CD4-positive, alpha-beta T cell treated with Interleukin-2 at 100 ng/mL for 4 hours (primary cell): ENCODE results near the gene CGB8.
"Not testable (repeated sequence)": the region's sequence is repeated elsewhere in the genome, so short reads cannot be mapped to it uniquely, and the experiment has no call there.

Experiments
- DNase-seq: peaks from one replicate; pipeline ENCODE4 v3.0.0-alpha.2; 2020; ENCODE audit warnings: low spot score

The CGB8 gene

DNA sequence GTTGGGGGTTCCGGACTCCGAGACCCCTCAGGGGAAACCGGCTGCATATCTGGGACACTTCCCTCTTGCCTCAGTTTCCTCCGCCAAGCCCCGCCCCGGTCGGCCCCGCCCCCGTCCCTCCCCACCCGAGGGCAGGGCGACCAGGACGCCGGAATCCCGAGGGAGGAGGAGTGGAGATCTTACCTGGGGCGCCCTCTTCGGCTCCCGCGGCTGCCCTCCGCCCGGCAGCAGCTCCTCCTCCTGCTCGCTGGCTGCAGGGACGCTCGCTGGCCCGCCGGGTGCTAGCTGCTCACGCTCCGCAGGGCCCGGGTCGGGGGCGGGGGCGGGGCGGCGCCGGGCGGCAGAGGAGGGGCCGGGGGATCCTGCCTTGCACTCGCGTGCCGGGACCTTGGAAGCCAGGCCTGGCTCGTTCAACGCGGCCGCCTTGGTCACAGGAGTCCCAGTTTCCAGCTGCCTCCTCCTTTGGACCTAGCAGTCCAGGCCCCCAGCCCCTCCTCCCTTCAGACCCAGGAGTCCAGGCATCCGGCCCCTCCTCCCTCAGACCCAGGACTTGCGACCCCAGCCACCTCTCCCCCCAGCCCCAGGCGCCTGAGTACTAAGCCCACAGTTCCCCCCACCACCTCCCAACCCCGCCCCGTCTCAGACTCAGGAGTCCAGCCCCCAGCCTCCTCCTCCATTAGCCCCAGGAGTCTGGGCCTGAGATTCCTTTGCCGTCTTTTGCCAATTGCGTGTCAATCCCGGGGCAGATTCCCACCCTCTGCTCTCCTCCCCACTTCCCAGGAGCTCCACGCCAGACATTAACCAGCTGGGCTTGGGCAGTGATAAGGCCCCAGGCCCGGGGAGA lies 16.1 kb upstream of the CGB8 start, which contains the start of gene NTF4:
Gene NTF4, minus strand, starts transcription at position 51 of the 844 bp plus-strand sequence. CDS start 2,821 bp downstream, outside the sequence.
- no peak for DNase-seq

DNA sequence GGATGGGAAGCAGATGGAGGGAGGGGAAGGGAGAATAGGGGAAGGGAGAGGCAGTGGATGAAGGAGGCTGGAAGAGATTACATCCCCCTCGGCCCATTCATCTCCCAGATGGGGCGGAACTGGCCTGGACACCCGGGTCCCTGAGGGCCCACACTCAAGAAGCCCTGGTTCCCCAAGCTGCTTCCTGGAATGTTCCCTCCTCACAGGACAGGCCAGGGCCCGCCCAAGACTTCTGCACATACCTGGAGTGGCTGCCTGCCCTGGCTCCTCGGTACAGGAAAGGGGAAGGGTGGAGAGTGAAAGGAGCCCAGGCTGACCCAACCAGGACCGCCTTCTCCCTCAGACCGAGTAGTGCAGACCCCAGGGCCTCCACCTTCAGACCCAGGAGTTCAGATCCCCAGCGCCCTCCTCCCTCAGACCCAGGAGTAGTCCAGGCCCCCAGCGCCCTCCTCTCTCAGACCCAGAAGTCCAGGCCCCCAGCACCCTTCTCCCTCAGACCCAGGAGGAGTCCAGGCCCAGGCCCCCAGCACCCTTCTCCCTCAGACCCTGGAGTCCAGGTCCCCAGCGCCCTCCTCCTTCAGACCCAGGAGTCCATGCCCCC lies 15.2 kb upstream of the CGB8 start:
- DNase-seq = no peak

DNA sequence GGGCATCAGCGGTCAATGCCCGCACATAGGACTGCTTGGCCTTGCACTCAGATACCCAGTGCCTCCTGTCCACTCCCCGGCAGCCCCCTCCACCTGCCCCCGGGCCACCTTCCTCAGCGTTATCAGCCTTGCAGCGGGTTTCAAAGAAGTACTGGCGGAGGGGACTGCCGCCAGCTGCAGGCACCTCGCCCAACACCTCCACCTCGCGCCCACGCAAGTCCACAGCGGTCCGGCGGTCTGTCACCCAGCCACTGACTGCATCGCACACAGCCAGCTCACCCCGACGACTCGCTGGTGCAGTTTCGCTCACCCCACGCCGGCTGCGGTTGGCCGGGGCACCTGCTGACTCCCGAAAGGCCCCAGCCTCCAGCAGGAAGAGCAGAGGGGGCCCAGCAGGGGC lies 12.5 kb upstream of the CGB8 start:
- no peak for DNase-seq

DNA sequence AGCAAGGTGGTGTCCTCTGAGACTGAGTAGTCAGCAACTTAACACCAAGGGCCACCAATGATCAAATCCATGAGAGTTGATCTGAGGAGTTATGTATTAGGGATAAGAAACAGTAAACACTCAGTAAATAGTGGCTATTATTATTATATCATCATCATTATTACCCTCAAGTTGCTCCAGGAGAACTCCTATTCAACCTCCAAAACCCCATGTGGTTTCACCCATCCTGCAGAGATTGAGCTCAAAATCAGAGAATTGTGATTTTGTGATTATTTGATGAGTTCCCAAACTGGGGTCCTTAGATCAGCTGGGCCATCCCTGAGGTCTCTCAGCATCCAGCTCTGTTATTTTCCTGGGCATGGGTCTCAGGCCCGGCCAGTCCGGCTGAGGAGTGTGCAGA lies 12.1 kb upstream of the CGB8 start:
- no peak for DNase-seq

DNA sequence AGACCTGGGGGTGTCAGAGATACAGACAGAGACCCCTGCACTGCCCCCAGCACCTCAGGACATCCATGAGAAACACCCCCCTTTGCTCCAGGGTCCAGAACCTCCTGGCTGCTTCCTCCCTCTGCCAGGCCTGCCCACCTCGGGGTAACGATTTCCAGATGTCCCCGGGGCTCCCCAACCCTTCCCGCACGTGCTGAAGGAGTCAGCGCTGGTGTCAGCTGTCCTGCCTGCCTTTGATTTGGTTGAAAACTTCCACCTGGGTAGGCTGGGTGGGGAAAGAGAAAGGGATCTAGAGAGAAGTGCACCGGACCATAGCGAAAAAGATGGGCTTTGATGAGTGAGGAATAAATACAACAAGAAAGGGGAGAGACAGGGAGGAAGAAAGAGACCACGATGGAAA lies 10.1 kb upstream of the CGB8 start:
- DNase-seq = no peak

DNA sequence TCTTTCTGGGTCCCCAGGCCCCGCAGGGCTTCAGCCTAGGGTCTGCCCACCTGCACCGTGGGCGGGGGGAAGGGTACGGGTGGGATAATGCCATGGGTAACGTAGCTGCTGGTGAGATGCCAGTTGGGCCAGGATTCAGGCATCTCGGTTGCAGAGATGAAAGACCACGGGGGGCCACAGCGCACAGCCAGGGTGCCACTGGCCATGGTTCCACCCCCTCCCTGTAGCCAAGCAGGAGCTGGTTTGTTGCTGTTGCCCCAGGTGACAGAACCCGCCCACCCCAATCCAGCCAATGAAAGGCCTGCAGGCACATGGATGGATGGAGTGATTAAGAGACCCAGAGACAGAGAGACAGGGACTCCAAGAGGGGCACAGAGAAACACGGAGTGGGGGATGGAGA lies 9.7 kb upstream of the CGB8 start:
- DNase-seq = no peak

DNA sequence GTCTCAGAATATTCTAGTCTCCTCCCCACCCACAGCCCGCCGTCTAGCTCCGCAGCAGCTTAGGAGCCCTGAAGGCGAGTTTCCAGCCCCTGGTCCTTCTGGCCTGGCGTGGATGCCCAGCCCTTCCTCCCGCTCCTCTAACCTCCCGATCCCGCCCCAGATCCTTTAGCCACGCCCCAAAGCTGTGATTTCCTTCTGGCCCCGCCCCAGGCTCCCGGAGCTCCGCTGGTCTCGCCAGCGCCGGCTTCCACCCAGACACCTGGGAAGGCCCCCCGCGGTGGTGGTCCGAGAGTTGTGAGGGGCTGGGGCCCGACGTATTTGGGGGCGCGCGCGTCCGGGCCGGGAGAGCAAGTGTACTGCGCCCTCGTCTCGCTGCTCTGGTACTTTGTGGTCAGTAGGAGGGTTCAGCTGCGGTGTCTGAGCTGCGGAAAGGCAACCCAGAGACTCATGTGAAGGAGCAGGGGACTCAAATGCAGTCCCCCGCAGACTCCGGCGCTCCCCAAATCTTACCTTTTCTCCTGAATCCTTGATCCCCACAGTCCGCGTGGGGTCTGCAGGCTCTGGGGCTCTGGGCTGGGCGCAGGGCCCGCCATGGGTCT lies 8.8 kb upstream of the CGB8 start, which contains the start of gene CGB7:
Gene CGB7, minus strand, starts transcription at position 114 of the 599 bp plus-strand sequence. CDS start 2,374 bp downstream, outside the sequence.
- DNase-seq = peak; percentile 18

DNA sequence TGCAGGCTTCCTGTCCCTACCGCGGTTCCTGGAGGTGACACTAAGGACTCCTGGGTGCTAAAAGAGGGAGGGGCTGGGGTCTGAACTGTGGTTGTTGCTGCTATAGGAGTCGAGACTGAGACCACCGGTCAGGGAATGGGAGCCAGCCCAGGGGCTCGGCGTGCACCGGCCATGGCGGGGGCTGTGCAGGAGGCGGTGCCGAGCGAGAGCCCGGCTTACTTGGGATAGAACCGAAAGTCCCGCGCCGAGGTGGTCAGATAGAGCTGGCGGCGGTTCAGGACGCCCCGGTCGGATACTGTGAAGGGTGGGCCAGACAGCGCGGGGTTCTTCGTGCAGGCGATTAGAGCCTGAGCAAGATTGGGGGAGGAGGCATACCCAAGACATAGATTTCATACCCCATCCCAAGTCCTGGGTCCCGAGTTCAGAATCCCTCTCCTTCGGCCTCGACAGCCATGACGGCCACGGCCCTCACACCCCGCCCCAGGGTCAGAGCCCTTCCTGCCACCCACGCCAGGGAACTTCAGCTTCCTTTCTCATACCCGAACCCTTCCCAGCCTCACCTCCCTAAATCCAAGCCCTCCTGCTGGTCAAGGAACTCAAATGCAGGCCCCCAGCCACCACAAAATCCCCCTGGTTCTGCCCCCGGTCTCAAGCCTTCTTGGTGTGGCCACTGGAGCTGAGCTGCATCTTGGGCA lies 8.1 kb upstream of the CGB8 start:
- DNase-seq = not testable (repeated sequence)

DNA sequence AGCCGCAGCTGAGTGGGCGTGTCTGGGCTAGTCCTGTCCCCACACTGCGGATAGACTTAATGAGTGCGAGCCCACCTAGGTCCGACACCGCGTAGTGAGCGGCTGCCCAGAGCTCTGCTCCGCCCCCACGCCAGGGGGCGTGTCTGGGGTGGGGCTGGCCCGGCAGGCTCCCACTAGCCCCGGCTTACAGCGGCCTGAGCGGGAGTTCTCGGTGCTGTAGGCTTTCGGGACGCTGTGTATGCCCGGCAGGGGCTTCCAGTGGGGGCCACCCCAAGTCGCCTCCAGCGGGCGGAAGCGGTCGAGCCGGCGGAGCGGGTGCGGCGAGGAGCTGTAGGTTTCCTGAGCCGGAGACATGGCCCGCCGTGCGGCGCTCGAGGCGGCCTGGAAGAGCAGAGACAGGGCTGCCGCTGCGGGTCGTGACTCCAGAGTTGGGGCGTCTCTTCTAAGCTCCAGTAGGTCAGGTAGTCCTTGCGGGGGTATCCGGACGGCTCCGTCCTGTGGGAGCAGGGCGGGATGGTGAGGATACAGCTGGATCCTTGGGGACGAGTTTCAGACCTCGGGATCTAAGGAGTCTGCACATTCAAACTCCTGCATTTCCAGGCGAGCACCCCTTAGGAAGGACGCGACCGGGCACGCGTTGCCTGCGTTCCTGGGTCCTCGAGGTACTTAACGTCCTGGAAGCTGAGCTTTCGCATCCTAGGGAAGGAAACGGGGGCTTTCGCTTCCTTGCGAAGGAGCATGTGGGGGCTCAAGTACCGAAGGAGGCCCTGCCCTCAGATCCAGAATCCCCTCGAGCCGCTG lies 7.4 kb upstream of the CGB8 start:
- peak; percentile 32 for DNase-seq

DNA sequence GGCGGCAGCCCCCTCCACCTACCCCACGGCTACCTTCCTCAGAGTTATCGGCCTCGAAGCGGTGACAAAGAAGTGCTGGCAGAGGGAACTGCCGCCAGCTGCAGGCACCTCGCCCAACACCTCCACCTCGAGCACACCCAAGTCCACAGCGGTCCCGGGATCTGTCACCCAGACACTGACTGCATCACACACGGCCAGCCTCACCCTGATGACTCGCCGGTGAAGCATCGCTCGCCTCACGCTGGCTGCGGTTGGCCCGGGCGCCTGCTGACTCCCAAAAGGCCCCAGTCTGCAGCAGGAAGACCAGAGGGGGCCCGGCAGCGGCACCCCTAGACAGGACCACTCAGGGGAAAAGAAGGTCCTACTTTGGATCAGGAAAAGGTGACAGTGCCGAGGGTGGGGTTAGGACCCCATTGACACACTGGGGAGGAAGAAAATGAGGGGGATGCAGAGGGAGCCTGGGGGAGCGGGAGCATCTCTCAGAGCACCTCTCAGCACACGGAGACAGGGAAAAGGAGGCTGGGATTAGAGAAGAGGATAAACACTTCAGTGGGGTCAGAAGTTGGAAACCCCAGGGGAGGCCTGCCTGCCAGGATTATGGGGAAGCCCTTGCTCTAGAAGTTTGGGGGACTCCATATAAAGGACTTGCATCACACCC lies 1.6 kb upstream of the CGB8 start:
- DNase-seq = not testable (repeated sequence)

DNA sequence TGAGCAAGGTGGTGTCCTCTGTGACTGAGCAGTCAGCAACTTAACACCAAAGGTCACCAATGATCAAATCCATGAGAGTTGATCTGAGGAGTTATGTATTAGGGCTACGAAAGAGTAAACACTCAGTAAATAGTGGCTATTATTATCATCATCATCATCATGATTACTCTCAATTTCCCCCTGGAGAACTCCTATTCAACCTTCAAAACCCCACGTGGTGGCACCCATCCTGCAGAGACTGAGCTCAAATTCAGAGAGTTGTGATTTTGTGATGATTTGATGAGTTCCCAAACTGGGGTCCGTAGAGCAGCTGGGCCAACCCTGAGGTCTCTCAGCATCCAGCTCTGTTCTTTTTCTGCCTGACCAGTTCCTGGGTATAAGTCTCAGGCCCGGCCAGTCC lies 923 bp upstream of the CGB8 start:
- not testable (repeated sequence) for DNase-seq

DNA sequence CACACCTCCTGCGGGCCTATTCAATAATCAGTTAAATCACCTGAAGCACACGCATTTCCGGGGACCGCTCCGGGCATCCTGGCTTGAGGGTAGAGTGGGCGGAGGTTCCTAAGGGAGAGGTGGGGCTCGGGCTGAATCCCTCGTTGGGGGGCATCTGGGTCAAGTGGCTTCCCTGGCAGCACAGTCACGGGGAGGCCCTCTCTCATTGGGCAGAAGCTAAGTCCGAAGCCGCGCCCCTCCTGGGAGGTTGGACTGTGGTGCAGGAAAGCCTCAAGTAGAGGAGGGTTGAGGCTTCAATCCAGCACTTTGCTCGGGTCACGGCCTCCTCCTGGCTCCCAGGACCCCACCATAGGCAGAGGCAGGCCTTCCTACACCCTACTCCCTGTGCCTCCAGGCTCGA lies 5.4 kb downstream of the CGB8 start, which contains the start of gene CGB5:
Gene CGB5, plus strand, starts transcription at position 301 of the 400 bp plus-strand sequence. CDS start 362 bp downstream, outside the sequence.
- DNase-seq = not testable (repeated sequence)

DNA sequence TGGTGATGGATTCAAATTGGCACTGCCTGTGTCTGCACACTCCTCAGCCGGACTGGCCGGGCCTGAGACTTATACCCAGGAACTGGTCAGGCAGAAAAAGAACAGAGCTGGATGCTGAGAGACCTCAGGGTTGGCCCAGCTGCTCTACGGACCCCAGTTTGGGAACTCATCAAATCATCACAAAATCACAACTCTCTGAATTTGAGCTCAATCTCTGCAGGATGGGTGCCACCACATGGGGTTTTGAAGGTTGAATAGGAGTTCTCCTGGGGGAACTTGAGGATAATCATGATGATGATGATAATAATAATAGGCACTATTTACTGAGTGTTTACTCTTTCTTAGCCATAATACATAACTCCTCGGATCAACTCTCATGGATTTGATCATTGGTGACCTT lies 6.2 kb downstream of the CGB8 start:
- not testable (repeated sequence) for DNase-seq

DNA sequence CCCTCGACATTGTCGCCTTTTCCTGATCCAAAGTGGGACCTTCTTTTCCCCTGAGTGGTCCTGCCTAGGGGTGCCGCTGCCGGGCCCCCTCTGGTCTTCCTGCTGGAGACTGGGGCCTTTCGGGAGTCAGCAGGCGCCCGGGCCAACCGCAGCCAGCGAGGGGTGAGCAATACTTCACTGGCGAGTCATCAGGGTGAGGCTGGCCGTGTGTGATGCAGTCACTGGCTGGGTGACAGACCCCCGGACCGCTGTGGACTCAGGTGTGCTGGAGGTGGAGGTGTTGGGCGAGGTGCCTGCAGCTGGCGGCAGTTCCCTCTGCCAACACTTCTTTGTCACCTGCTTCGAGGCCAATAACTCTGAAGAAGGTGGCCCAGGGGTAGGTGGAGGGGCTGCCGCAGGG lies 6.7 kb downstream of the CGB8 start:
- no peak for DNase-seq

DNA sequence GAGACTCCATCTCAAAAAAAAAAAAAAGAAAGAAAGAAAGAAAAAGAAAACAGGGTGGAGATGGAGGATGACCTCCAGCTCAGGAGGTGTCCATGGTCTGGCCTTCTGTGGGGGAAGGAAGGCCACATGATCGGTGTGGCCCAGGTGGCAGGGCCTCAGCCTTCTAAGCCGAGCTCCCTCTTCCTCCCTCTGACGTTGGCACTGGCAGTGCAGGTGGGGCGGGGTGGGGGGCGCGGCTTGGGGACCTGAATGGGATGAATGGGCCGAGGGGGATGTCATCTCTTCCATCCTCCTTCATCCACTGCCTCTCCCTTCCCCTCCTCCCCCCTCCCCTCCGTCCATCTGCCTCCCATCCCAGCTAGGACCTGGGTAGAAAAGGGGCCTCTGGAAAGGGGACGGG lies 9.2 kb downstream of the CGB8 start:
- not testable (repeated sequence) for DNase-seq

DNA sequence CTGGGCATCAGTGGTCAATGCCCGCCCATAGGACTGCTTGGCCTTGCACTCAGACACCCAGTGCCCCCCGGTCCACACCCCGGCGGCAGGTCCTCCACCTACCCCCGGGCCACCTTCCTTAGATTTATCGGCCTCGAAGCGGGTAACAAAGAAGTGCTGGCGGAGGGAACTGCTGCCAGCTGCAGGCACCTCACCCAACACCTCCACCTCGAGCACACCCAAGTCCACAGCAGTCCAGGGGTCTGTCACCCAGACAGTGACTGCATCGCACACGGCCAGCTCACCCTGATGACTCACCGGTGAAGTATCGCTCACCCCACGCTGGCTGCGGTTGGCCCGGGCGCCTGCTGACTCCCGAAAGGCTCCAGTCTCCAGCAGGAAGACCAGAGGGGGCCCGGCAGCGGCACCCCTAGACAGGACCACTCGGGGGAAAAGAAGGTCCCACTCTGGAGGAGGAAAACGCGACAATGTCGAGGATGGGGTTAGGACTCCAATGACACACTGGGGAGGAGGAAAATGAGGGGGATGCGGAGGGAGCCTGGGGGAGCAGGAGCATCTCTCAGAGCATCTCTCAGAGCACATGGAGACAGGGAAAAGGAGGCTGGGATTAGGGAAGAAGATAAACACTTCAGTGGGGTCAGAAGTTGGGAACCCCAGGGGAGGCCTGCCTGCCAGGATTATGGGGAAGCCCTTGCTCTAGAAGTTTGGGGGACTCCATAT lies 10.2 kb downstream of the CGB8 start:
- not testable (repeated sequence) for DNase-seq

DNA sequence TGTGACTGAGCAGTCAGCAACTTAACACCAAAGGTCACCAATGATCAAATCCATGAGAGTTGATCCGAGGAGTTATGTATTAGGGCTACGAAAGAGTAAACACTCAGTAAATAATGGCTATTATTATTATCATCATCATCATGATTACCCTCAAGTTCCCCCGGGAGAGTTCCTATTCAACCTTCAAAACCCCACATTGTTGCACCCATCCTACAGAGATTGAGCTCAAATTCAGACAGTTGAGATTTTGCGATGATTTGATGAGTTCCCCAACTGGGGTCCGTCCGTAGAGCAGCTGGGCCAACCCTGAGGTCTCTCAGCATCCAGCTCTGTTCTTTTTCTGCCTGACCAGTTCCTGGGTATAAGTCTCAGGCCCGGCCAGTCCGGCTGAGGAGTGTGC lies 10.8 kb downstream of the CGB8 start:
- not testable (repeated sequence) for DNase-seq

DNA sequence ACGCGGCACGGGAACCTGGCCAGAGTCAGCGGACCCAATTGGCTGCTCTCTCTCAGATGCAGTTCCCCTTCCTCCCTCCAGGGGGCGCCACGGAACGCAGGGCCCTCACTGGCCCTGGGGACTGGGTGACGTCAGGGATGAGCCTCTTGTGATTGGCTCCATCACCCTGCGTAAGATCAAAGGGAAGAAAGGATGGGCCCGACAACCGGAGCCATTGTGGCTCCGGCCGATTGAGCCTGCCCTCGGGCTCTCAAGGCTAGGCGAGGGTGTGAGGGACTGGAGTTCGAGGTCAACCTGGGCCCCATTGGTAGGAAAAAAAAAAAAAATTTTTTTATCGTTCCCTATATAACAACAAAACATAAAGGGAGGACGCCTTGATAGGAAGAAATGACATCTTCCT lies 12.1 kb downstream of the CGB8 start, which contains the start of gene CGB1:
Gene CGB1, minus strand, starts transcription at position 81 of the 400 bp plus-strand sequence. CDS start 184 bp downstream, outside the sequence.
- DNase-seq = not testable (repeated sequence)

DNA sequence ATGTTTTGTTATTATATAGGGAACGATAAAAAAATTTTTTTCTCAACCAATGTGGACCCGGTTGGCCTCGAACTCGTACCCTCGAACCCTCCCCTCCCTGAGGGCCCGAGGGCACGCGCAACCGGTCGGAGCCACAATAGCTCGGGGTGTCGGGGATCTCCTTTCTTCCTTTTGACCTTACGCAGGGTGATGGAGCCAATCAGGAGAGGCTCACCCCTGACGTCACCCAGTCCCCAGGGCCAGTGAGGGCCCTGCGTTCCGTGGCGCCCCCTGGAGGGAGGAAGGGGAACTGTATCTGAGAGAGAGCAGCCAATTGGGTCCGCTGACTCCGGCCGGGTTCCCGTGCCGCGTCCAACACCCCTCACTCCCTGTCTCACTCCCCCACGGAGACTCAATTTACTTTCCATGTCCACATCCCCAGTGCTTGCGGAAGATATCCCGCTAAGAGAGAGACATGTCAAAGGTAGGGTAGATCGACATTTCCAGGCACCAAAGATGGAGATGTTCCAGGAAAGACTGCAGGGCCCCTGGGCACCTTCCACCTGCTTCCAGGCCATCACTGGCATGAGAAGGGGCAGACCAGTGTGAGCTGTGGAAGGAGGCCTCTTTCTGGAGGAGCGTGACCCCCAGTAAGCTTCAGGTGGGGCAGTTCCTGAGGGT lies 17.1 kb downstream of the CGB8 start, which contains the start of gene CGB2:
Gene CGB2, plus strand, starts transcription at position 249 of the 660 bp plus-strand sequence. Its CDS starts 206 bp downstream, at position 455.
- DNase-seq = peak; percentile 36
